HL-60 (cell line): ENCODE measurements around the gene GRAMD2B.

Experiments
- DNase-seq, 2 experiments: peaks; one replicate each; pipeline ENCODE4 v3.0.0-alpha.2; 2010 to 2020; ENCODE audit warnings: low read depth in 1 of 2, low spot score in 1 of 2
- H3K27ac ChIP-seq: fragments of 250-450 bp; sonication (Bioruptor Pico); replicated peaks from 2 replicates; pipeline ENCODE4 v1.5.1; 2020; ENCODE audit warnings: mild to moderate bottlenecking, moderate library complexity
- H3K27me3 ChIP-seq: fragments of 250-450 bp; sonication (Bioruptor Pico); 2 replicates; pipeline ENCODE4 v1.5.1; 2021; ENCODE audit warnings: mild to moderate bottlenecking, moderate library complexity; ENCODE audit not compliant: insufficient read depth, poor library complexity, severe bottlenecking
- H3K4me3 ChIP-seq: replicated peaks from 2 replicates; pipeline ENCODE4 v1.5.1; 2011; ENCODE audit warnings: mild to moderate bottlenecking, control low read depth, low read length; ENCODE audit not compliant: insufficient read depth
- CTCF ChIP-seq: IDR thresholded peaks from one replicate; pipeline ENCODE4 v1.5.1; 2011; ENCODE audit warnings: low read length, control low read depth, inconsistent platforms; ENCODE audit not compliant: insufficient read depth
- GABPA ChIP-seq: IDR thresholded peaks from 2 replicates; pipeline ENCODE4 v1.6.1; 2012; ENCODE audit warnings: low read depth
- POLR2AphosphoS5 ChIP-seq: IDR thresholded peaks from 2 replicates; pipeline ENCODE4 v1.6.1; 2012; ENCODE audit warnings: low read depth
- REST ChIP-seq: IDR thresholded peaks from 2 replicates; pipeline ENCODE4 v1.6.1; 2012; ENCODE audit warnings: low read depth; ENCODE audit not compliant: insufficient replicate concordance
- SPI1 ChIP-seq: IDR thresholded peaks from 2 replicates; pipeline ENCODE4 v1.6.1; 2012; ENCODE audit warnings: low read depth, mild to moderate bottlenecking, borderline replicate concordance

Gene GRAMD2B

GRCh38 chr5:126444137-126444536, 20.9 kb downstream of the GRAMD2B start:
- no peak for TF ChIP-seq GABPA
- Histone ChIP-seq H3K27ac (no peak overlapping the region), H3K27me3 (no peaks in the 10 kb centered on the region), H3K4me3 (no peak overlapping the region)
- no peak for DNase-seq

GRCh38 chr5:126445502-126446174, 22.4 kb downstream of the GRAMD2B start:
- TF ChIP-seq CTCF = no peak
- no peak for TF ChIP-seq REST
- no peak for TF ChIP-seq SPI1
- Histone ChIP-seq H3K27me3 (no peaks in the 10 kb centered on the region), H3K27ac (no peak overlapping the region), H3K4me3 (no peak overlapping the region)
- DNase-seq = no peak

- no peak overlapping the region for H3K27ac ChIP-seq
Measured at GRCh38 chr5:126446498-126447224, 23.5 kb downstream of the GRAMD2B start.

More at GRCh38 chr5:126446498-126447224, 23.5 kb downstream of the GRAMD2B start:
- Histone ChIP-seq H3K4me3 (no peak overlapping the region), H3K27me3 (no peaks in the 10 kb centered on the region)
- TF ChIP-seq GABPA = no peak
- TF ChIP-seq SPI1 = no peak
- no peak for TF ChIP-seq REST
- TF ChIP-seq CTCF = no peak
- no peak for TF ChIP-seq POLR2AphosphoS5
- no peak for DNase-seq
